Measurements from ENCODE around the gene MAP4K1. TPM values are rescaled to one million over a fixed set of nuclear protein-coding genes. Genes with fewer than 3 reads are reported as not detected.
"Not testable (repeated sequence)": the region's sequence is repeated elsewhere in the genome, so short reads cannot be mapped to it uniquely, and the experiment has no call there.

The MAP4K1 gene
- total RNA-seq, 1 donor from 2014 or later, result 2.1 TPM

- peaks cover 3% of the 10 kb centered on the region for H3K27me3 Mint-ChIP-seq (ENCODE audit: unreplicated experiment)
- TF ChIP-seq CTCF (IDR thresholded peaks at IDR 0.05), result no peak
- no peaks in the 10 kb centered on the region for H3K4me1 Mint-ChIP-seq (ENCODE audit: unreplicated experiment)
- no peaks in the 10 kb centered on the region for H3K36me3 Mint-ChIP-seq (ENCODE audit: unreplicated experiment)
- H3K4me3 Mint-ChIP-seq (ENCODE audit: unreplicated experiment), result no peak overlapping the region
- H3K27ac Mint-ChIP-seq (ENCODE audit: unreplicated experiment), result no peak overlapping the region
- DNase-seq (ENCODE audit: extremely low spot score, unreplicated experiment), result no peak
- H3K9me3 Mint-ChIP-seq (ENCODE audit: unreplicated experiment), result no peaks in the 10 kb centered on the region
These were observed 55.7 kb downstream of the MAP4K1 start for GRCh38 chr19:38562096-38562495.

- Mint-ChIP-seq H3K9me3 (ENCODE audit: unreplicated experiment) (no peaks in the 10 kb centered on the region), H3K27ac (ENCODE audit: unreplicated experiment) (no peak overlapping the region), H3K4me3 (ENCODE audit: unreplicated experiment) (no peak overlapping the region), H3K36me3 (ENCODE audit: unreplicated experiment) (no peaks in the 10 kb centered on the region), H3K4me1 (ENCODE audit: unreplicated experiment) (no peaks in the 10 kb centered on the region), H3K27me3 (ENCODE audit: unreplicated experiment) (peaks cover 3% of the 10 kb centered on the region)
- DNase-seq (ENCODE audit: extremely low spot score, unreplicated experiment), result no peak
- no peak for TF ChIP-seq CTCF (IDR thresholded peaks at IDR 0.05)
These were observed 56.1 kb downstream of the MAP4K1 start for GRCh38 chr19:38561658-38562057.

DNA sequence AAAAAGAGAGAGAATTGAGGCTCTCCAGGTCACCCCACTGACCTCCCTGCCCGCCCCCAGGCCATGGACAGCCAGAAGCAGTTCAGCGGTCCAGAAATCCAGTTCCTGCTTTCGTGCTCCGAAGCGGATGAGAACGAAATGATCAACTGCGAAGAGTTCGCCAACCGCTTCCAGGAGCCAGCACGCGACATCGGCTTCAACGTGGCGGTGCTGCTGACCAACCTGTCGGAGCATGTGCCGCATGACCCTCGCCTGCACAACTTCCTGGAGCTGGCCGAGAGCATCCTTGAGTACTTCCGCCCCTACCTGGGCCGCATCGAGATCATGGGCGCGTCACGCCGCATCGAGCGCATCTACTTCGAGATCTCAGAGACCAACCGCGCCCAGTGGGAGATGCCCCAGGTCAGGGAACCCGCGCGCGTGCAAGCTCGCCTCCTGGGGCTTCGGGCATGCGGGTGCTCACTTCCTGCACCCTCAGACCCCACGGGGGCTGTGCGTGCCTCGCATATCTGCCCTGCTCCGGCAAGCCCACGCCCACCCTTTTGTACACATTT, 56.6 kb downstream of the MAP4K1 start:
- Mint-ChIP-seq H3K27me3 (ENCODE audit: unreplicated experiment) (peaks cover 3% of the 10 kb centered on the region), H3K36me3 (ENCODE audit: unreplicated experiment) (no peaks in the 10 kb centered on the region)

GRCh38 chr19:38559428-38560401, 58.0 kb downstream of the MAP4K1 start:
- Mint-ChIP-seq H3K27me3 (ENCODE audit: unreplicated experiment) (peaks cover 8% of the 10 kb centered on the region), H3K4me1 (ENCODE audit: unreplicated experiment) (no peaks in the 10 kb centered on the region), H3K27ac (ENCODE audit: unreplicated experiment) (no peak overlapping the region), H3K36me3 (ENCODE audit: unreplicated experiment) (no peaks in the 10 kb centered on the region), H3K9me3 (ENCODE audit: unreplicated experiment) (no peaks in the 10 kb centered on the region), H3K4me3 (ENCODE audit: unreplicated experiment) (no peak overlapping the region)
- no peak for TF ChIP-seq CTCF (IDR thresholded peaks at IDR 0.05)
- DNase-seq (ENCODE audit: extremely low spot score, unreplicated experiment), result no peak

More for the DNA sequence above, 56.6 kb downstream of the MAP4K1 start:
- Mint-ChIP-seq H3K4me1 (ENCODE audit: unreplicated experiment) (no peaks in the 10 kb centered on the region), H3K9me3 (ENCODE audit: unreplicated experiment) (no peaks in the 10 kb centered on the region), H3K27ac (ENCODE audit: unreplicated experiment) (no peak overlapping the region), H3K4me3 (ENCODE audit: unreplicated experiment) (no peak overlapping the region)
- no peak for DNase-seq (ENCODE audit: extremely low spot score, unreplicated experiment)
- no peak for TF ChIP-seq CTCF (IDR thresholded peaks at IDR 0.05)

- peaks cover 10% of the 10 kb centered on the region for H3K27me3 Mint-ChIP-seq (ENCODE audit: unreplicated experiment)
- H3K4me1 Mint-ChIP-seq (ENCODE audit: unreplicated experiment); H3K9me3 Mint-ChIP-seq (ENCODE audit: unreplicated experiment); H3K4me3 Mint-ChIP-seq (ENCODE audit: unreplicated experiment); DNase-seq (ENCODE audit: extremely low spot score, unreplicated experiment); H3K36me3 Mint-ChIP-seq (ENCODE audit: unreplicated experiment); H3K27ac Mint-ChIP-seq (ENCODE audit: unreplicated experiment): not testable (repeated sequence)
These were observed 58.8 kb downstream of the MAP4K1 start for GRCh38 chr19:38558933-38559332.

Measured in osteocyte (in vitro differentiated cells).